ENCODE results near the gene SLC22A14.
"Not testable (repeated sequence)": the region's sequence is repeated elsewhere in the genome, so short reads cannot be mapped to it uniquely, and the experiment has no call there.

The SLC22A14 gene

DNA sequence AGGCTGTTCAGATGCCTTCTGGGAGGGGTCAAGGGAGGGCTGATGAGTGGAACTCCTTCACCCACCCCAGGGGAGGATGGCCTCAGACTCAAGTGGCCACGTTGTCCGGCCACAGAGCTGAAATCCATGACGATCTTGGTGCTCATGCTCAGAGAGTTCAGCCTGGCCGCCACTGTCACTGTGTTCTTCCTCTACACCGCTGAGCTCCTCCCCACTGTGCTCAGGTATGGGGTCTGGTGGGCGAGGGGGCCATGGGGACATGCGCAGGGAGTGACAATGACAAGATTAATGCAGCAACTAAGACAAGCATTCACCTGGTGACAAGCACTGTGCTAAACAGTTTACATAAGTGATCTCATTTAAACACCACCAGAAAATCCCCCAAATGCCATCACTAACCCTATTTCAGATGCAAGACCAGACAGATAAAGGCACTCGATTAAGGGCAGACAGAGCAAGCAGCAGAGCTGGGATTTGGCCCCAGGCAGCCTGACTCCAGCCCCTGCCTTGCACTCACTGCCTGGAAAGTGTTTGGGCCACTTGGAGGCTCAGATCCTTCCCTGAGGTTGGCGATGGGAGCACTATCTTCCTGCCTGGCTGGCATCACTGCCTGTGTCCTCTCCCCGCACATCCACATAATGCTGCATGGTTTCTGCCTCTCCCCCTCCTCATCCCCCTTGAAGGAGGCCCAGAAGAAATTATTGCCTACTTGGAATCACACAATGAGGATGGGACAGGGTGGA lies 33.6 kb downstream of the SLC22A14 start:
- H3K4me1 ChIP-seq (ENCODE audit: control insufficient read depth, low read depth, low read length), result peaks cover 7% of the 10 kb centered on the region
- no peak overlapping the region for H3K9ac ChIP-seq (ENCODE audit: low read length)
- H3K4me3 ChIP-seq (ENCODE audit: low read length), result no peak overlapping the region
- H3K27ac ChIP-seq (ENCODE audit: low read length), result no peak overlapping the region
- H3K9me3 ChIP-seq (ENCODE audit: control insufficient read depth, low read depth, low read length), result no peaks in the 10 kb centered on the region
- no peaks in the 10 kb centered on the region for H3K27me3 ChIP-seq (ENCODE audit: control insufficient read depth, insufficient read depth, low read length)
- no peaks in the 10 kb centered on the region for H3K36me3 ChIP-seq (ENCODE audit: control insufficient read depth, low read depth, low read length)

GRCh38 chr3:38316356-38317191 lies 34.5 kb downstream of the SLC22A14 start:
- Histone ChIP-seq H3K36me3 (ENCODE audit: control insufficient read depth, low read depth, low read length) (no peaks in the 10 kb centered on the region), H3K9ac (ENCODE audit: low read length) (no peak overlapping the region), H3K27ac (ENCODE audit: low read length) (no peak overlapping the region), H3K27me3 (ENCODE audit: control insufficient read depth, insufficient read depth, low read length) (no peaks in the 10 kb centered on the region), H3K9me3 (ENCODE audit: control insufficient read depth, low read depth, low read length) (no peaks in the 10 kb centered on the region), H3K4me1 (ENCODE audit: control insufficient read depth, low read depth, low read length) (peaks cover 7% of the 10 kb centered on the region), H3K4me3 (ENCODE audit: low read length) (no peak overlapping the region)

GRCh38 chr3:38317192-38317759 lies 35.2 kb downstream of the SLC22A14 start:
- Histone ChIP-seq H3K9ac (ENCODE audit: low read length) (no peak overlapping the region), H3K4me3 (ENCODE audit: low read length) (no peak overlapping the region), H3K4me1 (ENCODE audit: control insufficient read depth, low read depth, low read length) (peaks cover 7% of the 10 kb centered on the region), H3K36me3 (ENCODE audit: control insufficient read depth, low read depth, low read length) (no peaks in the 10 kb centered on the region), H3K9me3 (ENCODE audit: control insufficient read depth, low read depth, low read length) (no peaks in the 10 kb centered on the region), H3K27ac (ENCODE audit: low read length) (no peak overlapping the region), H3K27me3 (ENCODE audit: control insufficient read depth, insufficient read depth, low read length) (no peaks in the 10 kb centered on the region)

DNA sequence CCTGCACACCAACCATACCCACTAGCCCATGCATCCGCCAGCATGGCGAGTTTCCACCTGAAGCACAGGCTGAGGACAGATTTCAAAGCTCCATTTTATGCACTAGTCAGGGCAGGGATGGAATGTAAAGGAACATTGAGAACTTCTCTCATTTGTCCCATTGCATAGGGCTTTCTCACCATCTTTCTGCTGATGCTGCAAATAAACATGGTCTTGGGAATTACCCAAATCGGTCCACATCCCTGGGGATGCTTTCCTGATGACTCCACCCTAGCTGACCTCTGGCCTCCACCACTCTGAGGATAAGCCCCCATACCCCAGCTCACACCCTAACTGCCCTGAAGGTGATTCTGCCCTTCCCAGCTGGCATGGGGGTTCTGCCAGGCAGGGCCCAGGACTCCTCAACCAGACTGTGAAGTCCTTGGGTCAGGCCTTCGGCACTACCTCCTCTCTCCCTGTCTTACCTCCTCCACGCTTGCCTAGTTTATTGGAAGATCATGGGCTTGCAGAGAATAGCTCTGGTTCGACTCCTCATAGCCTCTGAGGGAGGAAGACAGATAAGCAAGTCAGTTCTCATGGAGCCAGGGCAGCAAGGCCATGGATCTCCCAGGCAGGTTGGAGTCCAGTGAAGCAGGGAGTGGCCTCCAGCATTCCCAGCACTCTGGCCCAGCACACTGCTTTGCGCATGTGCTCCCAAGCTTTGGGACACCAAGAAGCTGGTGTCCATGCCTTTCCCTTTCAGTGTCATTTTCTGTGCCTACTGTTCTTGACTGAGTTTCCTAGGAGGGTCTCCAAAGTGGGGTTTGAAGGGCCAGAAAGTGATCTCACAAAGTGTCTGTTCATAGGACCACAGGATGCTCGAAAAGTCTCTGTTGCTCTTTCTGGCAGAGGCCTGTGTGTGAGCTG lies 36.9 kb downstream of the SLC22A14 start:
- Histone ChIP-seq H3K36me3 (ENCODE audit: control insufficient read depth, low read depth, low read length) (no peaks in the 10 kb centered on the region), H3K27me3 (ENCODE audit: control insufficient read depth, insufficient read depth, low read length) (no peaks in the 10 kb centered on the region), H3K9me3 (ENCODE audit: control insufficient read depth, low read depth, low read length) (no peaks in the 10 kb centered on the region), H3K4me1 (ENCODE audit: control insufficient read depth, low read depth, low read length) (peaks cover 7% of the 10 kb centered on the region), H3K4me3 (ENCODE audit: low read length) (no peak overlapping the region), H3K9ac (ENCODE audit: low read length) (no peak overlapping the region), H3K27ac (ENCODE audit: low read length) (no peak overlapping the region)

DNA sequence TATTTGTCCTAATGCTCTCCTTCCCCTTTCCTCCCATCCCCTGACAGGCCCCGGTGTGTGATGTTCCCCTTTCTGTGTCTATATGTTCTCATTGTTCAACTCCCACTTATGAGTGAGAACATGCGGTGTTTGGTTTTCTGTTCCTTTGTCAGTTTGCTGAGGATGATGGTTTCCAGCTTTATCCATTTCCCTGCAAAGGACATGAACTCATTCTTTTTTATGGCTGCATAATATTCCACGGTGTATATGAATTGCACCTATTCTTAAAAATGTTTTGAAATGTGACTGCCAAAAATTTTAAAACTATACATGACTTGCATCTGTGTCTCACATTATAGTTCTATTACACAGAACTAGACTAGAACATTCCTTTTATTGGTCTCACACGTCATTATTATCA lies 38.5 kb downstream of the SLC22A14 start:
- H3K9me3 ChIP-seq (ENCODE audit: control insufficient read depth, low read depth, low read length); H3K36me3 ChIP-seq (ENCODE audit: control insufficient read depth, low read depth, low read length): not testable (repeated sequence)

GRCh38 chr3:38323060-38323459 lies 41.0 kb downstream of the SLC22A14 start:
- Histone ChIP-seq H3K27ac (ENCODE audit: low read length) (no peak overlapping the region), H3K4me1 (ENCODE audit: control insufficient read depth, low read depth, low read length) (no peaks in the 10 kb centered on the region), H3K4me3 (ENCODE audit: low read length) (no peak overlapping the region), H3K9ac (ENCODE audit: low read length) (no peak overlapping the region), H3K36me3 (ENCODE audit: control insufficient read depth, low read depth, low read length) (no peaks in the 10 kb centered on the region), H3K27me3 (ENCODE audit: control insufficient read depth, insufficient read depth, low read length) (no peaks in the 10 kb centered on the region), H3K9me3 (ENCODE audit: control insufficient read depth, low read depth, low read length) (no peaks in the 10 kb centered on the region)

More for the DNA sequence above, 38.5 kb downstream of the SLC22A14 start:
- H3K9ac ChIP-seq (ENCODE audit: low read length); H3K4me3 ChIP-seq (ENCODE audit: low read length); H3K27ac ChIP-seq (ENCODE audit: low read length); H3K27me3 ChIP-seq (ENCODE audit: control insufficient read depth, insufficient read depth, low read length); H3K4me1 ChIP-seq (ENCODE audit: control insufficient read depth, low read depth, low read length): not testable (repeated sequence)

DNA sequence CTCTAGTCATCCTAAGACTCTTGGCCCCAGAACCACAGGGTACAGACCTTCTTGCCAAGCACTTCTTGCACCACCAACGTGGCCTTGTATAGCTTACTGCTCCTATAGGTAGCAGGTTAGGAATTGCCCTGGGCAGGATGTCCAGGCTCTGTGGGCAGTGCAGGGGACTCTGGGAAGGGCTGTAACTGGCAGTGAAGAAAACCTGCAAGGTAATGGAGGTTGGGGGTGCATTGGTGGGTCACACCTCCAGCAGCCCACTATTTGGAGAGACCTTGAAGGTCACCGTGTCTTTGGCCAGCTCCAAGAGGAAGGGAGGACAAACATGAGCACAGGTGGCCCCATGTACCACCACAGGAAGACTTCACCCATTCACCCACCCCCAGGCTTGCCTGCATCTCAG lies 43.2 kb downstream of the SLC22A14 start:
- Histone ChIP-seq H3K27ac (ENCODE audit: low read length) (no peak overlapping the region), H3K9ac (ENCODE audit: low read length) (no peak overlapping the region), H3K36me3 (ENCODE audit: control insufficient read depth, low read depth, low read length) (no peaks in the 10 kb centered on the region), H3K9me3 (ENCODE audit: control insufficient read depth, low read depth, low read length) (no peaks in the 10 kb centered on the region), H3K27me3 (ENCODE audit: control insufficient read depth, insufficient read depth, low read length) (no peaks in the 10 kb centered on the region), H3K4me1 (ENCODE audit: control insufficient read depth, low read depth, low read length) (no peaks in the 10 kb centered on the region), H3K4me3 (ENCODE audit: low read length) (no peak overlapping the region)

DNA sequence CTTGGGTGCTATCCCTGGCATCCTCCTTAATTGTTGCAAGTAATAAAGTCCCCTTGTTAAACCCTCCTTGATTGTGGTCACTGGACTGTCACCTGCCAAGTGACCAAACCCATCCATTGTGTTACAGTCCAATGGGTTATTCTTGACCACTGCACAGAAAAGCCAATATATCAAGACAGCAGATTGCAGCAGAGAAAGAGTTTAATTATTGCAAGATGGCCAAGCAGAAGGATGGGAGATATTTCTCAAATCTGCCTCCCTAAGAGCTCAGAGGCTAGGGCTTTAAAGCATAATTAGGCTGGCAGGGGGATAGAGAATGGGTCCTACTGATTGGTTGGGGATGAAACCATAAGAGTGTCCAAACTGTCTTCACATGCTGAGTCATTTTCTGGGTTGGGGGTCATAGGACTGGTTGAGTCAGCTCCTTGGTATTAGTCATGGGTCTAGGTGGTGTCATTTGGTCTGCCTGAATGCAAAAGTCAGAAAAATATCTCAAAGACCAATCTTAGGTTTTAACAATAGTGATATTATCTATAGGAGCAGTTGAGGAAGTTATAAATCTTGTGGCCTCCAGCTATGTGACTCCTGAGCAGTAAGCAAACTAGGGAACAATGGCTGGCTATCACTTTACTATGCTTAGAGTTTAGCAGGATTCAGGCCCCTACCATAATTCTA lies 45.4 kb downstream of the SLC22A14 start:
- Histone ChIP-seq H3K9me3 (ENCODE audit: control insufficient read depth, low read depth, low read length) (no peaks in the 10 kb centered on the region), H3K4me3 (ENCODE audit: low read length) (no peak overlapping the region), H3K36me3 (ENCODE audit: control insufficient read depth, low read depth, low read length) (no peaks in the 10 kb centered on the region), H3K4me1 (ENCODE audit: control insufficient read depth, low read depth, low read length) (no peaks in the 10 kb centered on the region), H3K27ac (ENCODE audit: low read length) (no peak overlapping the region), H3K27me3 (ENCODE audit: control insufficient read depth, insufficient read depth, low read length) (no peaks in the 10 kb centered on the region), H3K9ac (ENCODE audit: low read length) (no peak overlapping the region)

- no peaks in the 10 kb centered on the region for H3K9me3 ChIP-seq (ENCODE audit: control insufficient read depth, low read depth, low read length)
- no peak overlapping the region for H3K4me3 ChIP-seq (ENCODE audit: low read length)
- no peaks in the 10 kb centered on the region for H3K36me3 ChIP-seq (ENCODE audit: control insufficient read depth, low read depth, low read length)
- no peaks in the 10 kb centered on the region for H3K4me1 ChIP-seq (ENCODE audit: control insufficient read depth, low read depth, low read length)
- no peaks in the 10 kb centered on the region for H3K27me3 ChIP-seq (ENCODE audit: control insufficient read depth, insufficient read depth, low read length)
- no peak overlapping the region for H3K27ac ChIP-seq (ENCODE audit: low read length)
- H3K9ac ChIP-seq (ENCODE audit: low read length), result no peak overlapping the region
Measured at GRCh38 chr3:38331257-38332022, 49.3 kb downstream of the SLC22A14 start.

GRCh38 chr3:38332201-38332600 lies 50.1 kb downstream of the SLC22A14 start:
- Histone ChIP-seq H3K27ac (ENCODE audit: low read length) (no peak overlapping the region), H3K4me1 (ENCODE audit: control insufficient read depth, low read depth, low read length) (no peaks in the 10 kb centered on the region)

More at GRCh38 chr3:38332201-38332600, 50.1 kb downstream of the SLC22A14 start:
- no peak overlapping the region for H3K9ac ChIP-seq (ENCODE audit: low read length)
- no peaks in the 10 kb centered on the region for H3K27me3 ChIP-seq (ENCODE audit: control insufficient read depth, insufficient read depth, low read length)
- H3K9me3 ChIP-seq (ENCODE audit: control insufficient read depth, low read depth, low read length), result no peaks in the 10 kb centered on the region
- H3K36me3 ChIP-seq (ENCODE audit: control insufficient read depth, low read depth, low read length), result no peaks in the 10 kb centered on the region
- no peak overlapping the region for H3K4me3 ChIP-seq (ENCODE audit: low read length)

Measured in iPS-18a (cell line).